ENCODE measurements around the gene HECA.
"Not testable (repeated sequence)": the region's sequence is repeated elsewhere in the genome, so short reads cannot be mapped to it uniquely, and the experiment has no call there.

HECA gene

DNA sequence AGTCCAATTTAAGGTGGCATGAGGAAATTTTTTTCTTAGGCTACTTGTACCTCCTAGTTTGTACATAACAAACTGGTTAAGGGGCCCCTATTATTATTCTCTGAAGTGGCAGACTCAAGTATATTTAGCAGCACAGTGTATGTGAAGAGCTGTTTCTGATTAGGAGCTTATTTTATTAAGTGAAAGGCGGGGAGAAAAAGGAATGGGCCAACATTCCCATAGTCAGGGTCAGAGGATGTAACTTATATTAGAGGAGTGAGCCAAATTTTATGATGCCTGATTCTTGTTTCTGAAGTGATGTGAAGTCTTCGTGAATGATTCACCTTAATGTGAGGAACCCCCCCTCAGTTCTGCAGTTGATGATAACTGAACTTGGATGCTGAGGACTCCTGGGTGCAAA, 2.8 kb downstream of the HECA start:
- no peak for DNase-seq

DNA sequence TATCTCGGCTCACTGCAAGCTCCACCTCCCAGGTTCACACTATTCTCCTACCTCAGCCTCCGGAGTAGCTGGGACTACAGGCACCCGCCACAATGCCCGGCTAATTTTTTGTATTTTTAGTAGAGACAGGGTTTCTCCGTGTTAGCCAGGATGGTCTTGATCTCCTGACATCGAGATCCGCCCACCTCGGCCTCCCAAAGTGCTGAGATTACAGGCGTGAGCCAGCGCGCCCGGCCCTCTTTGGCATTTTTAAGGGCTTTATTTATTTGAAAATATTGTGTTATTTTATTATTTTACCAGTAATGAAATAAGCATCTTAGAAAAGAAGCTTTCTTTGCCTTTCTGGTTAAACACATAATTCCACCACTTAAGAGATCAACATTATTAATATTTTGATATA, 6.0 kb downstream of the HECA start:
- DNase-seq = not testable (repeated sequence)

DNA sequence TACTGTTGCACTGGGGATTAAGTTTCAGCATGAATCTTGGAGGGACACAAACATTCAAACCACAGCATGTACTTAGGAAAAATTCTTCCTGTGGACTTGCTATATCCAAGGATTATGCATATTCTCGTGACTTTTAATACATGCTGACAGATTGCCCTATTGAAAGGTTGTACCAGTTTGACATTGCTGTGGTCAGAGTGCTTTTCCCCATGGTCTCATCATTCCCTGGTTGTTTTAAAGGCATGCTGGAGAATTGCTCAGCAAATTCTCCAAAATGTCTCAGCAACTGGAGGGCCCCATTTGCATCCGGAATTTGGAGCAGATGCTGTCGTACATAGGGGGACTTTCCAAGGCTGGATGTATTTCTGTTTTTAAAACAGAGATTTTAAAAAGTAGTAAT, 7.4 kb downstream of the HECA start:
- no peak for DNase-seq

DNA sequence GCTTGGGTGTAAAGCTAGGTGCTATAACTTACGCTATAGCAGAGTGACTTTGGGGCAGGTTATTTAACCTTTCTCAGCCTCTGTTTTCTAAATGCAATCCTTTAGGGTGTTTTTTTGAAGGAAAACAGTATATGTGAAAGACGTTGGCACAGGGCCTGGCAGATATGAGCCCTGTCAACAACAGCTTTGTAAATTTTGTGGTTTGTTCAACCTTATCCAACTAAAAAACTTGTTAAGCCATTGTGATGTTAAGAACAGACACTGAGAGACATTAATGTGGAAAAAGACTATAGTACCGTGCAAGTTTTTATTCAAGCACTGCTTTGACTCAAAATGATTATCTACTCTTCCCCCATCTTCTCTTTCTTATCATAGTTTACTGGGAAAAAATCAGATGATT, 8.2 kb downstream of the HECA start:
- no peak for DNase-seq

DNA sequence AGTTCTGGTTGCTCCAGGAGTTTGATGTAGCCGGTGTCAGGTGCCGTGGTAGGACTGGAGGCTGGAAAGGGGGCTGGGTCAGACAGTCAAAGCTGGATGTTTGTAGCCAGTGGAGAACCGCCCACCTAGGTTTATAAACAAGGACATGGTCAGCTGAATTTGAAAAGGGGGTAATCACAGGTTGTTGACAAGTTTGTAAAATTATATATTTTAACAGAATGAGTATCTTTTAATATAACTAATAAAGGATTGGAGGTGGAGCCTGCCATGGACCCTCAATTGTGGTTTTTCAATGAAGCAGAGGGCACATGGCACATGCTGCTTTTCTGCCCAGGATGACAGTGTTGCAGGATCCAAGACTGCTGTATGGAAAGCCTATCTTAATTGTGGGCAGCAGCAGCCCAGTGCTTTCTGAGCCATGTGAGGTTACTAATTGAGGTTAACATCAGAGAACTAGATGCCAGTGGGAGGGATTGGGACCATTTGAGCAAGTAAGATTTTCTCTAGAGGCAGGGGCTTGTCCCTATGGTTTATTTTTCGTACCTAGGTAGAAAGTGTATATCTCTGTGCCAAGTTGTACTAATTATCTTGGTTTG, 9.7 kb downstream of the HECA start:
- DNase-seq = no peak

DNA sequence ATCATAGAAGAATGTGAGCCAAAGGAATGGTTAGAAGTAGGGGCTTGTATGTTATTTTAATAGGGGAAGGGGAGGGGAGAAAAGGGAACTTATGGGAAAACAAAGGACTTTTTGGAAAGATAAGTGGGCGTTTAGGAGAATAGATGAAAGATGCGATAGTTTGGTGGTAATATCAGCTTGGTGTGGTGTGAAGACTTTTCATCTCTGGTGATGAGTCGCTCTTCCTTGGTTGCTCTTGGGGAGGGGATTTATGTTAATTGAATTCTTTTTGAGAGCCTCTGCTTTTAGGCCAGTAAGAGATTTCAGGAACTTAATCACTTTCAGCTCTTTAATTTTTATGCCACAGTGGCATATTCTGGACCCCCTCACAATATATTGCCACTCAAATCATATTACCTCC, 10.8 kb downstream of the HECA start:
- no peak for DNase-seq

DNA sequence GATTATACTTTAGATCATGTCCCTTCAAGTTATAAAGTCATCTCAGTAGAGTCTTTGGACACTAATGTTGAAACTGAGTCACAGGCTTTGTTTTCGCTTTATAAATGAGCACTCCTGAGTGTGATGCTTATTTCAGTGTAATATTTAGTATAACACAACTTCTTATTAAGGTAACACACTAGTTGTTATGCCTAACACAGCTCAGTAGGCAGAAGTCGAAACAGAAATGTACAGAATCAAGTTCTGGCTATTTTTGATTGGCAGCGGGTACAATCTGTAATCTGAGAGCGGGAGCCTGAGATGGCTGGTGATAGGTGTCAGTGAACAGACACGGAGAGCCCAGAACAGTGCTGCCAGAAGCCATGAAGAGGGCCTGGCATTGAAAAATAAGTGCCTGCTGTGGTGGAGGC, 11.4 kb downstream of the HECA start:
- no peak for DNase-seq

DNA sequence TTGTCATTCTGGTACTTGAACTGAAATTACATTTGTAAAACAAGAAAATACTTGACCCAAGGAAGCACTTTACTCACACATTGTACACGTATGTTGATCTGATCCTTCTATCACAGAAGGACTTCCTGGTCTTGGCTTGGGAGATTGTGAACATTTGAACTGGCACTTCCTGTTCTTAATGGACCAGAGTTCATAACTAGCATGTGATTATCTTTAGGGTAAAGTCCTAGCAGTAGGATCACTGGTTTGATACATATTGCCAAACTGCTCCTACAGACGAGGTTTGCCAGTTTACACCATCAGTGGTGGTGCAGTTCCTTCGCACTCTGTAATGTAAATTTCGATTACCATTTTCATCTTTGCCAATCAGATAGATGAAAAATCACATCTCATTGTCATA, 12.7 kb downstream of the HECA start:
- no peak for DNase-seq

DNA sequence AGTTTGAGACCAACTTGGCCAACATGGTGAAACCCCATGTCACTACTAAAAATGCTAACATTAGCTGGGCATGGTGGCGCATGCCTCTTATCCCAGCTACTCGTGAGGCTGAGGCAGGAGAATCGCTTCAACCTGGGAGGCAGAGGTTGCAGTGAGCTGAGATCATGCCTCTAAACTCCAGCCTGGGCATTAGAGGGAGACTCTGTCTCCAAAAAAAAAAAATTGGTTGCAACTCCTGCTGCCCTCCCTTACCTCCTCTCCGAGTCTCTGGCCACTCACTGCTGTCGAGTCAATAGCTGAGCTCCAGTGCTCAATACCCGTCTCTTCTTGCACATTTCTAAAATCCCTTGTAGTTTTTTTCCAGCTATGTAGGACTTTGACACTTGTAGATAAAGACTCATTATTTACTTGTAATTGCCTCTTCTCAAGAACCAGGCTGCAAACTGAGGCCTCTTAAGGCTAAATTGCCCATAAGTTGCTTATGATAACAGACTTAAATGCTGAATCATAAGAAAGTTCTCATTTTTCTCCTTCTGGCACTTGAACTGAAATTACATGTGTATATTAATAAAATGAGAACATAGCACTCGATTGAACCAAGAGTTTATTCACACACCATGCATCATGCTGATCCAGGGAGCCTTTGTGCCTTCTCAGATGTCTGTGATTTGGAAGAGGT, 13.8 kb downstream of the HECA start:
- DNase-seq = no peak

DNA sequence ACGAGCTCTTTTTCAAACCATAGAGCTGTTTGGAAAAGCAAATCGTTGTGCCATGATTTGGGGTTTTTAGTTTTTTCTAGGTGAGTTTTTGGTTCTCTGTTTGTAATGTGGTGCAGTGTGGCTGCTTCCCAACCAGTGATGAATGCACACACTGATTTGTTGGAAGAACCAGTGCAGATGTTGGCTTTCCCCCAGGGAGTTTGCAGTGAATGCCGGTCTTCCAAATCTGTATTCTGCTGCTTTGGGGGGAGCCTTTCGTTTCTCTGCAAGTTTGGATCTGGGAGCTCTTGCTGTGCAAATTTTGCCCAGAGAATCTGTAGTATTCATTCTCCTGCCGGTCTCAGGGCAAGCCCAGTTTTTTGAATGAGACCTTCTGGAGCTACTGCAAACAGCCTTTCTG, 14.5 kb downstream of the HECA start:
- DNase-seq = no peak

DNA sequence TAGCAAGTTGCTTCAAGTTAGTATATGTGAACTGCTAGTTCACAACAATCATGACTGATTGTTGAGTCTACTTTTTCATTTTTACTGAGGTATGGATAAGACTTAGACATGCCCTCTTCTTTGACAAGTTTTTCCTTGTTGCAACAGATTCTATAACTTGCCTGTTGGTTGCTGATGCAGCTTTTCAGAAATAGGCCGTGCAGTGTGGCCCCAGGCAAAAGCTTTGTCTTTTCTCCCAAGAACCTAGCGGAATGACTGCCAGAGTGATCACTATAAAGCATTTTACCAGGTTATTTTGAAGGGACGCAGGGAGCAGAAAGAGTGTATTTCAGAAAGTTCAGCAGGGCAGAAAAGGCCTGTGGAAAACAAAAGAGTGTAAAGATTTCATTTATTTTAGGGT, 16.0 kb downstream of the HECA start:
- no peak for DNase-seq

DNA sequence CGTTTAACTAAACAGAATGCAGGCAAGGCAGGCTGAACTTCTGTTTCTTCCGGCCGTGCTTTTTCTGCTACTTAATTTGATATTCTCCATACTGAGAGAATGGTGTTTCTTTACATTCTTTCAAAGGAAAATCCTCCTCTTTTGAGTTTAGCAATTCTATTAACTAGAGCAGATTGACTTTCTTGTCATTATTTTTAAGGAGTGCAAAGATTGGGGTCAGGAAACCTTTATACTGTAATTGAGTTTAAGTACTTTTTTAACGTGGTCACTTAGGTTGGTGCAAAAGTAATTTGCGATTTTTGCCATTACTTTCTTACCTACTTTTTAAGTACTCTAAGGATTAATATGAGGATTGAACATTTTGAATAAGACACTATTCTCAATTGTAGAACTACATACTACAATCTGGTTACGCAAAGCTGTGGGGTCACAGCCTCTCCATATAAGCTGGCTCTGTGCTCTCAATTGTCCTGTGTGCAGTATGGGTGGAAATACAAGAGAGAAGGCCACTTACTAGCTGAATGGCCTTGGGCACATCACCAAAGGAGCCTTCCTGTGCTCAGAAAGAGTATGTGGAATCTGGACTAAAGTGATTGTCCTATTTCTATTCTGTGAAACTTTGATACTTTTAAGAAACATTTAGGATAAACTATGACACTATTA, 16.7 kb downstream of the HECA start:
- no peak for DNase-seq

DNA sequence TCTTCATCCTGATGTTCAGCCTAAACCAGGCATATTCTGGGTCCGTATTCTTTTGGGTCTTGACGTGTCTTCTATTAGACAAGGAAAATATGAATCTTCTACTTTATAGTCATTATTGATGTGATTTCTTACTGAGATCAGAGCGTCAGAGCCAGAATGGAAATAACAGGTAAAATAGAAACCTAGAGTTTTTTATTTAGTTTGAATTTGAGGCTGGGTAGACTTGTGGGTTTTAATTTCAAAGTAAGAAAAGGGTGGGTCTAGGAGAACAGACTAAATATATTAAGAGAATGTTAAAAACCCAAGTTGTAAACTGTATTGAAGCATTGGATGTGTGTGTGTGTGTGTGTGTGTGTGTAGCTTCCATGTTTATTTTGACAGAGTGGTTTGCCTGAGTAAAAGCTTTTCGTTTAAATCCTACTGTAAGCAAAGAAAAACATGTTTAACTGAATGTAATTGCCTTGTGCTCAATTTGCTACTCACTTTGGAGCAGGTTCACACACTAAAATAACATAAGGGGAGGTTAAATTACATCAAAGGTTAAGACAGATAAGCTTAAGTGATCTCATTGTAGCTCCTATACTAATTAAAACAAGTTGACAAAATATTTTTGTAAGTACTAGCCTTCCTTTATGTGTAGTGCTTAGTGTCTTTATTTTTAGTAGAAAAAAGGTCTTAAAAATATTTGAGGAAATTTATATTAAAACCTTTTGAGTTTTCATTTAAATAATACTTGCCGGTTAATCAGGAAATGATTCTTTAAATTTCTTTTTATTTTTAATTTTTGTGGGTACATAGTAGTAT, 17.4 kb downstream of the HECA start:
- DNase-seq = no peak

DNA sequence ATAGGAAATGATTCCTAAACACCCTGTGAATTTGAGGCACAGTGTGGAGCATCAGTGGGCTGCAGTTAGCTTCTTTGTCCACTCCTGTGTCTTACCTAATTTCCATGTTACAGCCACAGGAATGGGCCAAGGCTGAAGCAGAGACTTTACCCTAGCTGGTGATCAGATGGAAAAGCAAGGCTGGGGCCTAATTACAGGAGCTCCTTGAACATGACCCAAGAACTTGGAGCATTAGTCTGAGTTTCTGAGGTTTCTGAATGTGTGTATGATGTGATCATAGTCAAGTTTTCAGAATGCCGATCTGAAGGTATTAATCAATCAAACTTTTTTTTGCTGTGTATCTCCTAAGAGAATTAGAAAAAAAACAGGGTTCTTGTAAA, 18.0 kb downstream of the HECA start:
- DNase-seq = no peak

DNA sequence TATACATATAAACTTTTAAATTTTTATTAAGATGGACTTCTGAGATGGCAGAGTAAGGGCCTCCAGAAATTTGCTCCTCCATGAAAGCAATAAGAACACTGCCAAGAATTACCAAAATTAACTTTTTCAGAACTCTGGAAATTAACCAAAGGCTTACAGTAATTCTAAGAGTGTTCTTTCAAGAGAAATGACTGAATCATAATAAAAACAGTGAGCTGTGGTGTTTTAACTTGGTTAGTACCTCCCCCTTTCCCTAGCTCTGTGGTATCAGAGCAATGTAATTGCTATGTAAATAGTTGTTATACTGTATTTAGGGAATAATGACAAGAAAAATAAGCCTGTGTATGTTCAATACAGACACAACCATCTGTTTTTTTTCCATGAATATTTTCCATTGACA, 19.0 kb downstream of the HECA start:
- no peak for DNase-seq

DNA sequence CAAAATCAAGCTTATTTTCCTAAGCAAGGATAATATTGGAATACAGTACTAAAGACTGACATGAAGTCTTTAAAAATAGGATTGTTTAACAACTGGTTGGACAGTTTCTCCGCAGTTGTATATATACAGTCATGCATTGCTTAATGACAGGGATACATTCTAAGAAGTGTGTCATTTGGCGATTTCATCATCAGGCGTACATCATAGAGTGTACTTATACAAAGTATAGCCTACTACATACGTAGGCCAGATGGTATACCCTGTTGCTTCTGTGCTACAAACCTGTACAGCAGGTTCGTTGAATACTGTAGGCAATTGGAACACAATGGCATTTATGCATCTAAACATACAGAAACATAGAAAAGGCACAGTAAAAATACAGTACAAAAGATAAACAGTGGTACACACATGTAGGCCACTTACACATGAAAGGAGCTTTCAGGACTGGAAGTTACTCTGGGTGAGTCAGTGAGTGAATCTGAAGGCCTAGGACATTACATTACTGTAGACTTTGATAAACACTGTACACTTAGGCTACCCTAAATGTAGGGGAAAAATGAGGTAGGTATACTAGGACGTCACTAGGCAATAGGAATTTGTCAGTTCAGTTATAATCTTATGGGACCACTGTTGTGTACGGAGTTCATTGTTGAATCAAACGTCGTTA, 20.1 kb downstream of the HECA start:
- no peak for DNase-seq

DNA sequence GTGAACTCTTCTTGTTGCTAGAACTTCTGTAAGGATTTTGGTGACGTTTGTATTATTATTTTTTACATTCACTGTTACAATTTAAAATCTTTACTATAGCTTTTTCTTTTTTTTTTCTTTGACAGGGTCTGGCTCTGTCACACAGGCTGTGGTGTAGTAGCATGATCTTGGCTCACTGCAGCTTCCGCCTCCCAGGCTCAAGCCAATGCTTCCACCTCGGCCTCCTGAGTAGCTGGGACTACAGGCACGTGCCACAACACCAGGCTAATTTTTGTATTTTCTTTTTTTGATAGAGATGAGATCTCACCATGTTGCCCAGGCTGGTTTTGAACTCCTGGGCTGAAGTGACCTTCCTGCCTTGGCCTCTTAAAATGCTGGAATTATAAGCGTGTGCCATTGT, 21.2 kb downstream of the HECA start:
- no peak for DNase-seq

DNA sequence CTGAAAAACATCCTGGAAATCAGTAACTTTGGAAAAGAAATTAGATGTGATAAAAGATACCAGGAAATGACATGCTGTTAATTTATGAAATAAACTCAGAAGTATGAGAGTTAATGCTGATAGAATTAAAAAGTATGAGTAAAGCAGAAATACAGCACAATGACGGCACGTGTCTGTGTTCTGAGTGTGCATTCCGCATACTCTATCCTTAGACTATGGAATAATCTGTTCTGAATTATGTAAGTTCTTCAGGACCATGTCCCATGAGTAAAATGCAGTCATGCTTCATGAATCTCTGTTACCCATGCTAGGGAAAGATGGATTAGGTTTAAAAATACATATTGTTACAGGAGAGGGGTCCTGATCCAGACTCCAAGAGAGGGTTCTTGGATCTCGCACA, 21.7 kb downstream of the HECA start:
- no peak for DNase-seq

DNA sequence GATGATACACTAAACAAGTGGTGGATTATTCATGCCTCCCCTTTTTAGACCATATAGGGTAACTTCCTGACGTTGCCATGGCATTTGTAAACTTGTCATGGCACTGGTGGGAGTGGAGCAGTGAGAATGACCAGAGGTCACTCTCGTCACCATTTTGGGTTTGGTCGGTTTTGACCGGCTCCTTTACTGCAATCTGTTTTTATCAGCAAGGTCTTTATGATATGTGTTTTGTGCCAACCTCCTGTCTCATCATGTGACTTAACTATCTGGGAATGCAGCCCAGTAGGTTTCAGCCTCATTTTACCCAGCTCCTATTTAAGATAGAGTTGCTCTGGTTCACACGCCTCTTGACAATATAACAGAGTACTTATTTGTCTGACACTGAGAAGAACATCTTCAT, 22.2 kb downstream of the HECA start:
- DNase-seq = not testable (repeated sequence)

DNA sequence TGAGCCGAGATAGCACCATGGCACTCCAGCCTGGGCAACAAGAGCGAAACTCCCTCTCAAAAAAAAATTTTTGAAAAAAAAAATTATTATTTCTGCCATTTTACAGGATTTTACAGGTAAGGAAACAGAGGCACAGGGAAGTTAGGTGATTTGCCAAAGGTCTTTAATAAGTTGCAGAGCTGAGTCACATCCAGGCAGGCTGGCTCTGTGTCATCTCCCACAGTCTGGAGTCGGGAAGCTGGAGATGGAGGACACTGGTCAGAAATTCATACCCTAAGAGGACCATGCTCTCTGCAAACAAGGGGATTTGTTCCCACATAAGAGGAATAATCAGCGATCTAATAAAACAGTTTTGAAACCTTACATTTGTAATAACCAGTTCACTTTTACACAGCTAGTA, 24.1 kb downstream of the HECA start:
- DNase-seq = no peak

DNA sequence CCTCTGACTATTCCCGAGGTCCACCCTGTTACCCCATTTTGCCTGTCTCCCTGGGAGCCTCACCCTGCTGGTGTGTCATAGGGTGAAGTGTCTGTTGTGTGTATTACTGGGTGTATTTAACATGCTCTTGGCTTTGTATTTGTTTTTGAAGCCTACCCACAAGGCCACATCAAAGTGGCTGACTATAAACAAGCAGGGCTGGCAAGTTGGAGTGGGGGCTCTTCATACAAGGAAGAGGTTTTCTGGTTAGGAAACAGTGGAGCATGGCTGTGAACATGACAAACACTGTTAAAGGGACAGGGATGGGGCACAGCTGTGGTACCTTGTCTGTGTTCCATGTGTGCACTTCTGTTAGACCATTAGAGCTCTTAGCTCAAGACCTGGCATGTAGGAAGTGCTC, 26.3 kb downstream of the HECA start:
- DNase-seq = peak; percentile 74

DNA sequence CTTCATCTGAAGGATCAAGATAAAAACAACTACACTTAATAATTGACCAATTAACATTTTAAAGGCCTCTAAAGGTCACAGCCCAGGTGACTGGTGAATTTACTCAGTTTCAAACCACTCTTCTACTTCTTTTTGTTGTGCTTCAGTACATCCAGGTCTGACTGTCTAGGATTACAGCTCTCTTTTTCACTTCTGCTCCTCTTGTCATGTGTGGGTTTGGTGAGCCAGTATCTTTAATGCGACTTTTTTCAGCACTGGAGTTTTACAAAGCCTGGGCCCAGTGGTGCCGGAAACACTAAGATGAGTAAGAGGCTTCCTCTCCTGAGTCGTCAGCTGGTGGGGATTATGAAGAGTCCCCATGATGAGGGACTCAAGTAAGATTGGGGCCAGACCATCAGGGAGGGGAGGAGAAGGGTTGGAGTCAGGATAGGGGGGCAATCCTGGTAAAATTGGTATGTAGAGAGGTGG, 27.0 kb downstream of the HECA start:
- peak; percentile 63 for DNase-seq

DNA sequence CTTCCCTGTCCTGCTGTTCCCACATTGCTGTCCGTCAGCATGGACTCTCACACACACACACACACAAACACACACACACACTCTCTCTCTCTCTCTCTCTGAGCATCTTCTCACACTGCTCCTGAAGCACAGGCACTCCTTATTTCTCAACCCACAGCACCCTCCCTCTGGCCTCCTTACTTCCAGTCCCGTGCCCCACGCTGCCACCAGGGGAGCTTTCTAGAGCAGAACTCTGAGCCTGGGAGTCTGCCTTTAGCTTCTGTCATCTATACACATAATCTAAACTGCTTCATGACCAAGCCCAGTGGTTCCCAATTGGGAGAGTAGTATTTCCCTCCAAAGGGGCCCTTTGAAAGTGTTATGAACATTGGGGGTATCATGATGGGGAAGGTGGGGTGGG, 29.1 kb downstream of the HECA start:
- no peak for DNase-seq

All from effector CD4-positive, alpha-beta T cell (primary cell).